IMR-90 (cell line): ENCODE results near the gene MYL2. TPM values are rescaled to one million over a fixed set of nuclear protein-coding genes. Genes with fewer than 3 reads are reported as not detected.

Experiments used
- ATAC-seq: fragments of 200-7000 bp; cut with Tn5 transposase; 2 replicates; pipeline ENCODE4 v1.9.1; 2020; ENCODE audit warnings: low read depth, mild to moderate bottlenecking, moderate library complexity
- BruUV-seq: library from RNA; stranded (reverse); fragments of 400-500 nt; replicated peaks from 2 replicates; lab custom pipeline; 2021; lab: Mats Ljungman, UMichigan
- CTCF ChIA-PET: fragments of 300-600 bp; formaldehyde crosslinking; extraction: SDS; loops from one replicate; lab custom pipeline; 2021; ENCODE audit warnings: antibody characterized with exemption; lab: Yijun Ruan, JAX
- POLR2A ChIA-PET: fragments of 300-600 bp; sonication (Branson Sonifier 250); formaldehyde crosslinking; loops from one replicate; lab custom pipeline; 2022; ENCODE audit warnings: antibody characterized with exemption; ENCODE audit not compliant: unreplicated experiment; lab: Charles Lee
- DNase-seq: peaks from one replicate; pipeline ENCODE4 v3.0.0; 2013
- H2AFZ ChIP-seq: replicated peaks from 2 replicates; pipeline ENCODE3; 2013; ENCODE audit warnings: low read length, mild to moderate bottlenecking; ENCODE audit not compliant: poor library complexity
- H2AK5ac ChIP-seq: 2 replicates; pipeline ENCODE4 v1.6.1; 2013; ENCODE audit warnings: low read depth, low read length, inconsistent platforms
- H2AK9ac ChIP-seq: replicated peaks from 2 replicates; pipeline ENCODE3; 2013; ENCODE audit warnings: mild to moderate bottlenecking, low read depth, low read length, moderate library complexity; ENCODE audit not compliant: poor library complexity
- H2BK120ac ChIP-seq: 2 replicates; pipeline ENCODE4 v1.6.1; 2013; ENCODE audit warnings: low read depth, low read length, inconsistent platforms
- H2BK15ac ChIP-seq: 3 replicates; pipeline ENCODE4 v1.6.1; 2013; ENCODE audit warnings: low read depth, low read length, inconsistent platforms
- H2BK20ac ChIP-seq: 2 replicates; pipeline ENCODE4 v1.6.1; 2013; ENCODE audit warnings: low read depth, mild to moderate bottlenecking, inconsistent platforms, low read length, moderate library complexity
- H2BK5ac ChIP-seq: 2 replicates; pipeline ENCODE4 v1.6.1; 2013; ENCODE audit warnings: mild to moderate bottlenecking, low read depth, low read length, inconsistent platforms; ENCODE audit not compliant: poor library complexity, severe bottlenecking
- H3K14ac ChIP-seq: replicated peaks from 2 replicates; pipeline ENCODE4 v1.6.1; 2013; ENCODE audit warnings: low read depth, low read length, inconsistent platforms
- H3K18ac ChIP-seq: 2 replicates; pipeline ENCODE4 v1.6.1; 2013; ENCODE audit warnings: low read depth, low read length, control low read depth
- H3K23ac ChIP-seq: 2 replicates; pipeline ENCODE4 v1.6.1; 2013; ENCODE audit warnings: low read depth, low read length, inconsistent platforms
- H3K27ac ChIP-seq: 2 replicates; pipeline ENCODE4 v1.5.1; 2013; ENCODE audit warnings: mild to moderate bottlenecking, control low read depth, low read length; ENCODE audit not compliant: insufficient read depth
- H3K27me3 ChIP-seq: 2 replicates; pipeline ENCODE4 v1.6.1; 2013; ENCODE audit warnings: low read length; ENCODE audit not compliant: control insufficient read depth, insufficient read depth
- H3K36me3 ChIP-seq: 2 replicates; pipeline ENCODE4 v1.6.1; 2013; ENCODE audit warnings: low read length, mixed read lengths; ENCODE audit not compliant: control insufficient read depth, insufficient read depth
- H3K4ac ChIP-seq: 2 replicates; pipeline ENCODE4 v1.6.1; 2013; ENCODE audit warnings: low read depth, low read length, inconsistent platforms
- H3K4me1 ChIP-seq: 2 replicates; pipeline ENCODE4 v1.6.1; 2013; ENCODE audit warnings: low read length, mixed read lengths; ENCODE audit not compliant: control insufficient read depth, insufficient read depth
- H3K4me2 ChIP-seq: 2 replicates; pipeline ENCODE4 v1.6.1; 2013; ENCODE audit warnings: low read depth, mild to moderate bottlenecking, control low read depth, low read length, moderate library complexity
- H3K4me3 ChIP-seq: 2 replicates; pipeline ENCODE4 v1.5.1; 2013; ENCODE audit warnings: low read depth, mild to moderate bottlenecking, control low read depth, low read length, moderate library complexity; ENCODE audit not compliant: insufficient read depth
- H3K56ac ChIP-seq: 2 replicates; pipeline ENCODE4 v1.6.1; 2013; ENCODE audit warnings: low read length, inconsistent platforms; ENCODE audit not compliant: insufficient read depth; ENCODE audit errors: extremely low read depth
- H3K79me1 ChIP-seq, 2 experiments: 2 replicates each; pipeline ENCODE4 v1.6.1; 2013; ENCODE audit warnings: low read length in 2 of 2, inconsistent platforms in 1 of 2, low read depth in 1 of 2
- H3K9ac ChIP-seq: 2 replicates; pipeline ENCODE4 v1.6.1; 2013; ENCODE audit warnings: low read depth, low read length, control low read depth
- H3K9me1 ChIP-seq: 2 replicates; pipeline ENCODE4 v1.6.1; 2013; ENCODE audit warnings: low read length, inconsistent platforms; ENCODE audit not compliant: insufficient read depth
- H3K9me3 ChIP-seq: 2 replicates; pipeline ENCODE4 v1.6.1; 2013; ENCODE audit warnings: low read length; ENCODE audit not compliant: control insufficient read depth, insufficient read depth
- H4K20me1 ChIP-seq: 2 replicates; pipeline ENCODE4 v1.6.1; 2013; ENCODE audit warnings: low read length, inconsistent platforms; ENCODE audit not compliant: insufficient read depth
- H4K5ac ChIP-seq: 2 replicates; pipeline ENCODE4 v1.6.1; 2013; ENCODE audit warnings: mild to moderate bottlenecking, low read depth, low read length, control low read depth
- H4K8ac ChIP-seq, 2 experiments: 2 replicates each; pipeline ENCODE4 v1.6.1; 2013; ENCODE audit warnings: low read depth in 2 of 2, low read length in 2 of 2, control low read depth in 1 of 2, inconsistent platforms in 1 of 2
- H4K91ac ChIP-seq: 2 replicates; pipeline ENCODE4 v1.6.1; 2013; ENCODE audit warnings: low read depth, low read length, inconsistent platforms; ENCODE audit not compliant: insufficient read depth
- FOS ChIP-seq: fragments of 150-350 bp; IDR thresholded peaks from 2 replicates; pipeline ENCODE4 v1.6.1; 2016; ENCODE audit warnings: low read depth, low read length
- WGBS, 2 experiments: methylation state at CpG; one replicate each; pipeline versions ENCODE4 v1.1.5 to v1.1.7; 2013; ENCODE audit warnings: missing lambda C conversion rate in 2 of 2; ENCODE audit not compliant: insufficient read length in 1 of 2; ENCODE audit errors: extremely low coverage in 2 of 2; 5-methylcytosine and 5-hydroxymethylcytosine counted together
- dilution Hi-C: fragments of 300-500 bp; cut with HindIII; formaldehyde crosslinking; loops from one replicate; pipeline ENCODE4 v1.14.3; 2018; ENCODE audit warnings: low sequenced_read_pairs; ENCODE audit not compliant: unreplicated experiment
- in situ Hi-C: fragments of 300-500 bp; cut with MboI; formaldehyde crosslinking; loops from 3 replicates; pipeline ENCODE4 v1.14.3; 2019; ENCODE audit warnings: low sequenced_read_pairs, inconsistent platforms, mixed read lengths
- intact Hi-C: fragments of 100-400 bp; cut with micrococcal nuclease; formaldehyde crosslinking; loops from 2 replicates; pipeline ENCODE4 v1.10.0; 2022
- polyA plus RNA-seq, 3 experiments: library from polyadenylated mRNA; depleted of rRNA; stranded (reverse); fragments of >200 nt; gene quantifications; 2 replicates each; pipeline ENCODE4 v1.2.3, GENCODE V29; 2012; ENCODE audit warnings: low replicate concordance in 1 of 3
- total RNA-seq: library from RNA; depleted of rRNA; stranded (reverse); fragments of >200 nt; gene quantifications from 2 replicates; pipeline ENCODE4 v1.2.3, GENCODE V29; 2012

Gene MYL2
- total and polyA plus RNA-seq, 2 of the 4 experiments (the other 2 are of a cell fraction), result not detected

DNA sequence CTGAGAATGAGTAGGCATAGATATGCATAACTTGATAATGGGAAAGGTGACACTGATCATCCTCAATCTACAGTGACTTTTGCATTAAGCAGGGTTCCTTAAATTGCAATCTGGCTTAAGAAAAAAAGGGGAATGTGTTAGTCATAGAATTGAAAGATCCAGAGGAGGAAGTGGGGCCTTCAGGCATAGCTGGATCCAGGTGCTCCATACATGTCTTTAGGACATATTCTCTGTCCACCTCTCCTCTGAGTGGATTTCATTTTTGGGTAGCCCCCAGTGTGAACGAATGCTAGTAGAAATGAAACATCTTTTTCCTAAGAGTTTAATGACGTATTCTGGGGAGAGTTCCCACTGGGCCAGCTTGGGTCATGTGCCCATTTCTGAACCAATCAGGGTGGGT lies 46.0 kb downstream of the MYL2 start:
- no peak for ATAC-seq
- BruUV-seq, result no TSS peak

More for the DNA sequence above, 46.0 kb downstream of the MYL2 start:
- H3K9ac ChIP-seq, result no peak overlapping the region
- H3K4me2 ChIP-seq, result no peak overlapping the region
- H4K91ac ChIP-seq, result no peak overlapping the region
- H2BK20ac ChIP-seq, result no peak overlapping the region
- 80% methylated on average over 1 of the region's 2 CpGs; no CpG with 5 or more reads in 1 of the 2 experiments for WGBS, 2 experiments
- H3K4me1 ChIP-seq, result no peaks in the 10 kb centered on the region
- no peak overlapping the region for H4K5ac ChIP-seq
- H4K8ac ChIP-seq, result no peak overlapping the region
- H4K20me1 ChIP-seq, result no peaks in the 10 kb centered on the region
- H3K9me1 ChIP-seq, result no peaks in the 10 kb centered on the region
- H3K9me3 ChIP-seq, result no peaks in the 10 kb centered on the region
- no peak overlapping the region for H2BK15ac ChIP-seq
- no peak overlapping the region for H3K23ac ChIP-seq
- H3K4ac ChIP-seq, result no peak overlapping the region
- dilution Hi-C loops (no loop called here), in situ Hi-C loops (no loop called here), intact Hi-C loops (no loop called here)
- ChIA-PET POLR2A (no interaction called here), CTCF (interaction anchor here (0.6 kb wide), 1 partner anchor 13 kb away, joined by 3 read pairs; no protein-coding TSS in a partner anchor)
- DNase-seq, result no peak
- H3K56ac ChIP-seq, result no peak overlapping the region
- H3K79me1 ChIP-seq, result no peaks in the 10 kb centered on the region
- no peaks in the 10 kb centered on the region for H3K27me3 ChIP-seq
- no peak overlapping the region for H2AK9ac ChIP-seq
- TF ChIP-seq FOS, result no peak
- H2BK5ac ChIP-seq, result no peak overlapping the region
- H3K14ac ChIP-seq, result no peak overlapping the region
- H2BK120ac ChIP-seq, result no peak overlapping the region
- H2AK5ac ChIP-seq, result no peak overlapping the region
- no peak overlapping the region for H2AFZ ChIP-seq
- no peak overlapping the region for H3K27ac ChIP-seq
- no peak overlapping the region for H3K18ac ChIP-seq
- no peaks in the 10 kb centered on the region for H3K36me3 ChIP-seq
- H3K4me3 ChIP-seq, result no peak overlapping the region
